Body of pancreas (tissue), 4 donors: ENCODE measurements around the gene DCD.

Experiments used
- CTCF ChIP-seq, 7 experiments: fragments of 450-650 bp in 4 of 7; fragments of 200-600 bp in 3 of 7; sonication (generic) in 3 of 7; IDR thresholded peaks; one replicate each; pipeline ENCODE4 v1.5.1; 2016 to 2019; ENCODE audit warnings: antibody characterized with exemption in 7 of 7
- POLR2A ChIP-seq, 3 donors: fragments of 450-650 bp; IDR thresholded peaks; one replicate each; pipeline ENCODE4 v1.6.1; 2016; ENCODE audit warnings: antibody characterized with exemption in 3 of 3, mild to moderate bottlenecking in 2 of 3

DNA sequence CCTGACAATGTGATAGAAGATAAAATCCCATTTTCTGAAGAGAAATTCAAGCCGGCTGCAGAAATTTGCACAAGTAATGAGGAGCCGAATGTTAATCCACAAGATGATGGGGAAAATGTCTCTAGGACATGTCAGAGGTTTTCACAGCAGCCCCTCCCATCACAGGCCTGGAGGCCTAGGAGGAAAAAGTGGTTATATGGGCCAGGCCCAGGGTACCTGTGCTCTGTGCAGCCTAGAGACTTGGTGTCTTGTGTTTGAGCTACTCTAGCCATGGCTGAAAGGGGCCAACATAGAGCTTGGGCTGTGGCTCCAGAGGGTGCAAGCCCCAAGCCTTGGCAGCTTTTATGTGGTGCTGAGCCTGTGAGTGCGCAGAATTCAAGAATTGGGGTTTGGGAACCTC is 20.9 kb downstream of the DCD start:
- no peak for TF ChIP-seq CTCF (IDR thresholded peaks at IDR 0.05)
- no peak for TF ChIP-seq POLR2A (IDR thresholded peaks at IDR 0.05)
